ENCODE results near the gene LEPR.

The LEPR gene

GRCh38 chr1:65437616-65438015 is 17.1 kb downstream of the LEPR start:
- TF ChIP-seq EZH2 (IDR thresholded peaks at IDR 0.05; ENCODE audit: borderline replicate concordance, low read length) = no peak
- no peak for TF ChIP-seq CTCF (IDR thresholded peaks at IDR 0.05; ENCODE audit: low read length)
- Histone ChIP-seq H3F3A (ENCODE audit: insufficient read depth, low read length) (no peaks in the 10 kb centered on the region), H3K9ac (ENCODE audit: low read length) (no peak overlapping the region), H3K4me3 (ENCODE audit: low read depth, low read length, poor library complexity, severe bottlenecking) (no peak overlapping the region), H3K4me2 (ENCODE audit: low read length) (no peak overlapping the region), H3K27me3 (ENCODE audit: insufficient read depth, low read length) (no peaks in the 10 kb centered on the region), H3K27ac (ENCODE audit: low read depth, low read length, poor library complexity, severe bottlenecking) (no peak overlapping the region), H3K4me1 (ENCODE audit: insufficient read depth, low read length, severe bottlenecking) (no peaks in the 10 kb centered on the region), H3K79me2 (ENCODE audit: insufficient read depth, low read length) (no peaks in the 10 kb centered on the region), H3K9me3 (ENCODE audit: low read length) (no peaks in the 10 kb centered on the region), H3K9me2 (ENCODE audit: low read depth, low read length) (no peaks in the 10 kb centered on the region), H2AFZ (ENCODE audit: low read length) (no peak overlapping the region), H4K20me1 (ENCODE audit: insufficient read depth, low read length) (no peaks in the 10 kb centered on the region), H3K36me3 (ENCODE audit: insufficient read depth, low read length) (peaks cover 5% of the 10 kb centered on the region; the same call in 1 of the 2 replicates)

GRCh38 chr1:65440322-65440900 is 19.9 kb downstream of the LEPR start:
- no peak overlapping the region for H3K4me2 ChIP-seq (ENCODE audit: low read length)
- no peaks in the 10 kb centered on the region for H3K27me3 ChIP-seq (ENCODE audit: insufficient read depth, low read length)
- no peak overlapping the region for H2AFZ ChIP-seq (ENCODE audit: low read length)
- H3F3A ChIP-seq (ENCODE audit: insufficient read depth, low read length) = no peaks in the 10 kb centered on the region
- no peak overlapping the region for H3K9ac ChIP-seq (ENCODE audit: low read length)
- no peaks in the 10 kb centered on the region for H3K4me1 ChIP-seq (ENCODE audit: insufficient read depth, low read length, severe bottlenecking)
- no peaks in the 10 kb centered on the region for H3K79me2 ChIP-seq (ENCODE audit: insufficient read depth, low read length)
- no peak for TF ChIP-seq EZH2 (IDR thresholded peaks at IDR 0.05; ENCODE audit: borderline replicate concordance, low read length)
- TF ChIP-seq CTCF (IDR thresholded peaks at IDR 0.05; ENCODE audit: low read length) = no peak
- H3K4me3 ChIP-seq (ENCODE audit: low read depth, low read length, poor library complexity, severe bottlenecking) = no peak overlapping the region
- no peaks in the 10 kb centered on the region for H3K9me2 ChIP-seq (ENCODE audit: low read depth, low read length)
- H3K36me3 ChIP-seq (ENCODE audit: insufficient read depth, low read length) = no peaks in the 10 kb centered on the region
- H3K9me3 ChIP-seq (ENCODE audit: low read length) = no peaks in the 10 kb centered on the region
- no peak overlapping the region for H3K27ac ChIP-seq (ENCODE audit: low read depth, low read length, poor library complexity, severe bottlenecking)
- H4K20me1 ChIP-seq (ENCODE audit: insufficient read depth, low read length) = no peaks in the 10 kb centered on the region

GRCh38 chr1:65440915-65441314 is 20.4 kb downstream of the LEPR start:
- Histone ChIP-seq H3K36me3 (ENCODE audit: insufficient read depth, low read length) (no peaks in the 10 kb centered on the region), H3K79me2 (ENCODE audit: insufficient read depth, low read length) (no peaks in the 10 kb centered on the region), H3K9me2 (ENCODE audit: low read depth, low read length) (no peaks in the 10 kb centered on the region), H2AFZ (ENCODE audit: low read length) (no peak overlapping the region), H4K20me1 (ENCODE audit: insufficient read depth, low read length) (no peaks in the 10 kb centered on the region), H3K9me3 (ENCODE audit: low read length) (no peaks in the 10 kb centered on the region), H3K4me1 (ENCODE audit: insufficient read depth, low read length, severe bottlenecking) (no peaks in the 10 kb centered on the region), H3K9ac (ENCODE audit: low read length) (no peak overlapping the region), H3K27ac (ENCODE audit: low read depth, low read length, poor library complexity, severe bottlenecking) (no peak overlapping the region), H3K4me3 (ENCODE audit: low read depth, low read length, poor library complexity, severe bottlenecking) (no peak overlapping the region), H3F3A (ENCODE audit: insufficient read depth, low read length) (no peaks in the 10 kb centered on the region), H3K27me3 (ENCODE audit: insufficient read depth, low read length) (no peaks in the 10 kb centered on the region), H3K4me2 (ENCODE audit: low read length) (no peak overlapping the region)
- TF ChIP-seq CTCF (IDR thresholded peaks at IDR 0.05; ENCODE audit: low read length) = no peak
- TF ChIP-seq EZH2 (IDR thresholded peaks at IDR 0.05; ENCODE audit: borderline replicate concordance, low read length) = no peak
